Kidney (tissue), 14 donors: ENCODE data around the gene RPAP2. TPM values are rescaled to one million over a fixed set of nuclear protein-coding genes. Genes with fewer than 3 reads are reported as not detected.

ENCODE experiments used
- DNase-seq, 5 donors: peaks; one replicate each; pipeline ENCODE4 v3.0.0-alpha.2; 2013 to 2020
- FAIRE-seq: peaks from 2 replicates; lab custom pipeline; 2012; peaks lifted over from hg19 to GRCh38; lab: Jason Lieb, UNC
- H3K27ac ChIP-seq, 2 donors: one replicate each; pipeline ENCODE4 v1.7.0; 2013; ENCODE audit warnings: low read depth in 2 of 2, low read length in 2 of 2, inconsistent platforms in 1 of 2
- H3K27me3 ChIP-seq: one replicate; pipeline ENCODE4 v1.7.1; 2013; ENCODE audit warnings: low read length, inconsistent platforms; ENCODE audit not compliant: control insufficient read depth, insufficient read depth
- H3K36me3 ChIP-seq, 3 donors: one replicate each; pipeline versions ENCODE4 v1.7.0 to v1.7.1; 2013; ENCODE audit warnings: low read length in 3 of 3, control low read depth in 1 of 3, inconsistent platforms in 1 of 3; ENCODE audit not compliant: insufficient read depth in 3 of 3, control insufficient read depth in 2 of 3
- H3K4me1 ChIP-seq, 3 donors: one replicate each; pipeline versions ENCODE4 v1.7.0 to v1.7.1; 2013; ENCODE audit warnings: low read length in 3 of 3, inconsistent platforms in 1 of 3, low read depth in 1 of 3; ENCODE audit not compliant: control insufficient read depth in 2 of 3, insufficient read depth in 2 of 3
- H3K4me3 ChIP-seq, 3 donors: one replicate each; pipeline versions ENCODE4 v1.7.0 to v1.8.1; 2013; ENCODE audit warnings: low read length in 3 of 3, control low read depth in 1 of 3, inconsistent platforms in 1 of 3
- H3K9ac ChIP-seq, 3 donors: one replicate each; pipeline versions ENCODE4 v1.7.0 to v1.7.1; 2013; ENCODE audit warnings: low read length in 3 of 3, control low read depth in 1 of 3, inconsistent platforms in 1 of 3
- H3K9me3 ChIP-seq, 3 donors: one replicate each; pipeline versions ENCODE4 v1.7.0 to v1.7.1; 2013; ENCODE audit warnings: low read length in 3 of 3, control low read depth in 1 of 3, inconsistent platforms in 1 of 3; ENCODE audit not compliant: control insufficient read depth in 2 of 3, insufficient read depth in 1 of 3
- intact Hi-C: fragments of 100-400 bp; cut with DNase I; formaldehyde crosslinking; loops from one replicate; pipeline ENCODE4 v1.11.1; 2022
- polyA plus RNA-seq: library from polyadenylated mRNA; stranded (reverse); fragments of 350-450 nt; fragmentation: Illumina TruSeq; extraction: RNeasy Lipid Tissue Mini Kit (QIAGEN cat#74804); gene quantifications from one replicate; pipeline ENCODE4 v1.2.3, GENCODE V29; 2014; ENCODE audit warnings: low read depth, low replicate concordance; ENCODE audit not compliant: insufficient read depth
- total RNA-seq: library from RNA; stranded (reverse); fragmentation: NEBNext Ultra II Directional; extraction: Animal tissue kit (Norgen Biotek cat#: 25700); gene quantifications from one replicate; pipeline ENCODE4 v1.2.1, GENCODE V29; 2021
- TF ChIP-seq, protein P1 (sequence below): IDR thresholded peaks from 3 replicates; pipeline ENCODE4 v1.5.1; 2012; ENCODE audit warnings: mild to moderate bottlenecking, moderate library complexity, borderline replicate concordance; ENCODE audit not compliant: insufficient read depth; ENCODE audit errors: extremely low read depth
- donor health status: control.
- donor health status: control.
- donor health status: control.
- donor health status: control.
- donor health status: control.
- donor health status: DM: yes; HTN: yes; CAD: no.
- donor health status: Normal renal cell carcinoma (clear cell type).

The RPAP2 gene
- total and polyA plus RNA-seq, 2 donors from 2014 or later: 11.4 to 25.1 TPM

DNA sequence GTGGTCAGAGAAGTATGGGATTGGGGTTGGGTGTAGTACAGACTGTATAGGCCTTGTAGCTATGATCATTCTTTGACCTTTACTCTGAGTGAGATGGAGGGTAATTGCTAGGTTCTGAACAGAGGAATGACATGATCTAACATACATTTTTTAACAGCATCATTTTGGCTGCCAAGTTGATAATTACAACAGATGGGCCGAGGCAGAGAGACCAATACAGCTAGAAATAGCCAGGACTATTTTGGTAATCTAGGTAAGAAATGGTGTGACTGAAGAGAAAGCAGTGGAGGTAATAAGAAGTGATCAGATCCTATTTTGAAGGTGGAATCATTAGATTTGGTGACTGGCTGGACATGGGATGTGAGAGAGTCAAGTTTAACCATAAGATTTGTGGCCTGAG lies 43.5 kb downstream of the RPAP2 start:
- no peak overlapping the region for H3K27ac ChIP-seq
- H3K36me3 ChIP-seq: peaks cover 0 to 8% (median 2%) of the 10 kb centered on the region in 3 donors

DNA sequence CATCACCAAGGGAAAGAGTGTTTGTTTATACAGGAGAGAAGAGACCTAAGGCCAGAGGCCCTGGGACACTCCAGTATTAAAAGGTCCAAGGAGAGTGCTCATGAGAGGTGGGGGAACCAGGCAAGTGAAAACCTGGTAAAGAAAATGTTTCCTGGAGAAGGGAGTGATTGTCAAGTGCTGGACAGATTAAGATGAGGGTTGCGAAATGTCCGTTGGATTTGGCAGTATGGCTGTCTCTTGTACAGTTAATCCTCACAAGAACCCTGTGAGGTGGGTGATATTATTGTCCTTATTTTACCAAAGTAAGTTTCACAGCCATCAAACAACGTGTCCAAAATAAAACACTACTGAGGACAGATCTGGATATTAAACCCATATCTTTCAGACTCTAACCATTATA lies 44.2 kb downstream of the RPAP2 start:
- Histone ChIP-seq H3K27ac (no peak overlapping the region), H3K36me3 (peaks cover 2 to 10% (median 4%) of the 10 kb centered on the region in 3 donors), H3K4me3 (no peak overlapping the region), H3K27me3 (no peaks in the 10 kb centered on the region), H3K4me1 (no peaks in the 10 kb centered on the region), H3K9me3 (no peaks in the 10 kb centered on the region), H3K9ac (no peak overlapping the region)
- TF ChIP-seq, protein P1, sequence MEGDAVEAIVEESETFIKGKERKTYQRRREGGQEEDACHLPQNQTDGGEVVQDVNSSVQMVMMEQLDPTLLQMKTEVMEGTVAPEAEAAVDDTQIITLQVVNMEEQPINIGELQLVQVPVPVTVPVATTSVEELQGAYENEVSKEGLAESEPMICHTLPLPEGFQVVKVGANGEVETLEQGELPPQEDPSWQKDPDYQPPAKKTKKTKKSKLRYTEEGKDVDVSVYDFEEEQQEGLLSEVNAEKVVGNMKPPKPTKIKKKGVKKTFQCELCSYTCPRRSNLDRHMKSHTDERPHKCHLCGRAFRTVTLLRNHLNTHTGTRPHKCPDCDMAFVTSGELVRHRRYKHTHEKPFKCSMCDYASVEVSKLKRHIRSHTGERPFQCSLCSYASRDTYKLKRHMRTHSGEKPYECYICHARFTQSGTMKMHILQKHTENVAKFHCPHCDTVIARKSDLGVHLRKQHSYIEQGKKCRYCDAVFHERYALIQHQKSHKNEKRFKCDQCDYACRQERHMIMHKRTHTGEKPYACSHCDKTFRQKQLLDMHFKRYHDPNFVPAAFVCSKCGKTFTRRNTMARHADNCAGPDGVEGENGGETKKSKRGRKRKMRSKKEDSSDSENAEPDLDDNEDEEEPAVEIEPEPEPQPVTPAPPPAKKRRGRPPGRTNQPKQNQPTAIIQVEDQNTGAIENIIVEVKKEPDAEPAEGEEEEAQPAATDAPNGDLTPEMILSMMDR: no peak
- intact Hi-C loops: no loop called here
- FAIRE-seq: no peak
- no peak for DNase-seq

More for the DNA sequence above, 43.5 kb downstream of the RPAP2 start:
- no peaks in the 10 kb centered on the region for H3K9me3 ChIP-seq
- H3K9ac ChIP-seq: no peak overlapping the region
- no peaks in the 10 kb centered on the region for H3K27me3 ChIP-seq
- TF ChIP-seq, protein P1: no peak
- no peak overlapping the region for H3K4me3 ChIP-seq
- H3K4me1 ChIP-seq: no peaks in the 10 kb centered on the region
- DNase-seq (no peak), FAIRE-seq (no peak)
- intact Hi-C loops: no loop called here

DNA sequence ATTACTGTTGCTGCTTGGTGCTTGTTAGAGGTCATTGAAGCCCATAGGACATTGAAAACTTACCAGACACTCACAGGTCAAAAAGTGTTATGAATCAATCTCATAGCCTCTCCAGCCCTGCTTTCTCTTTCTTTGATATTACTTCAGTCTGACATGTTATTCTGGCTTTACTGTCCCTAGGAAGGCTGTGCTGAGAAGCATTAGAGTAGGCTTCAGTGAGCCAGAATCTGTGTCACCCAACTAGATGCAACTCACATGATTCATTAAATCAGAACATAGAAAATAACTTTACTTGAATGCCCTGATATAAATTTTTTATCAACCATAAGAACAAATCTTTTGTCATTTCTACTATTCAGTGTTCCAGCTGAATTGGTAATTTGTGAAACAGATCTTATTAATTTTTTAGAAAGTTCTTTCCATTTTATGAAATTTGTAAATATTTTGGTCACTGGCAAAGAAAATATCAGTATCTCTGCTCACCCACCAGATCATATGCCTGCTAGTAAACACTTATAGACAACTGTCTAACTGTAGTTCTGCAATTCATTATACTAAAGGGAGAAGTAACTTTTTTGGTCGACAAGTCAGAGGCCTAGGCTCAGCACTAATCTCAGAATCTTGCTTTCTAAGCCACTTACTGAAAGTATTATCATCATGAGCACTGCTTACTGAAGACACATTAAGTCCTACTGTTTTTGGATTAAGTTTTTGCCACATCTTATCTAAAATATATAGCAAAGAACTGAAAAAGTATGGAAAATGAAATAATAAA lies 48.2 kb downstream of the RPAP2 start:
- intact Hi-C loops: no loop called here
- DNase-seq: no peak
- H3K27me3 ChIP-seq: no peaks in the 10 kb centered on the region
- no peak overlapping the region for H3K9ac ChIP-seq
- H3K27ac ChIP-seq: no peak overlapping the region
- no peaks in the 10 kb centered on the region for H3K9me3 ChIP-seq
- no peaks in the 10 kb centered on the region for H3K4me1 ChIP-seq
- TF ChIP-seq, protein P1: no peak
- no peak overlapping the region for H3K4me3 ChIP-seq
- H3K36me3 ChIP-seq: peaks cover 5 to 14% (median 9%) of the 10 kb centered on the region in 3 donors
- no peak for FAIRE-seq
